NCI-H1092 treated with DMSO at 0.1 percent for 48 hours (cell line): Measurements from ENCODE around the gene KHNYN.
A peak's percentile ranks its signal among the peaks of the same experiment; 100 is the strongest.

ENCODE experiments used
- DNase-seq: peaks from one replicate; lab custom pipeline; 2025; lab: John Stamatoyannopoulos, UW

KHNYN gene

GRCh38 chr14:24401810-24402702 lies 27.7 kb upstream of the KHNYN start:
- DNase-seq, result no peak

GRCh38 chr14:24403294-24403998 lies 26.3 kb upstream of the KHNYN start:
- no peak for DNase-seq

- no peak for DNase-seq
Measured at GRCh38 chr14:24404814-24405213, 24.9 kb upstream of the KHNYN start.

GRCh38 chr14:24406416-24406815 lies 23.3 kb upstream of the KHNYN start:
- DNase-seq, result no peak

GRCh38 chr14:24407608-24408325 lies 22.0 kb upstream of the KHNYN start:
- no peak for DNase-seq

GRCh38 chr14:24408764-24409163 lies 21.0 kb upstream of the KHNYN start:
- peak; percentile 71 for DNase-seq

- no peak for DNase-seq
Measured at GRCh38 chr14:24409192-24409591, 20.6 kb upstream of the KHNYN start.

GRCh38 chr14:24409956-24410355 lies 19.8 kb upstream of the KHNYN start:
- DNase-seq, result no peak

- peak; percentile 25 for DNase-seq
Measured at GRCh38 chr14:24411443-24412389, 18.0 kb upstream of the KHNYN start.

- DNase-seq, result no peak
Measured at GRCh38 chr14:24414077-24414476, 15.7 kb upstream of the KHNYN start.

- DNase-seq, result no peak
Measured at GRCh38 chr14:24414732-24415420, 14.9 kb upstream of the KHNYN start.

GRCh38 chr14:24415421-24416253 lies 14.1 kb upstream of the KHNYN start:
- DNase-seq, result no peak

GRCh38 chr14:24416254-24416931 lies 13.4 kb upstream of the KHNYN start:
- no peak for DNase-seq

- no peak for DNase-seq
Measured at GRCh38 chr14:24416932-24417619, 12.7 kb upstream of the KHNYN start.

GRCh38 chr14:24417832-24418491 lies 11.8 kb upstream of the KHNYN start:
- no peak for DNase-seq

- no peak for DNase-seq
Measured at GRCh38 chr14:24418492-24418873, 11.3 kb upstream of the KHNYN start.

- DNase-seq, result no peak
Measured at GRCh38 chr14:24422261-24422660, 7.5 kb upstream of the KHNYN start.
